ENCODE measurements around the gene SFN.
A peak's percentile ranks its signal among the peaks of the same experiment; 100 is the strongest.
"Not testable (repeated sequence)": the region's sequence is repeated elsewhere in the genome, so short reads cannot be mapped to it uniquely, and the experiment has no call there.

The SFN gene

DNA sequence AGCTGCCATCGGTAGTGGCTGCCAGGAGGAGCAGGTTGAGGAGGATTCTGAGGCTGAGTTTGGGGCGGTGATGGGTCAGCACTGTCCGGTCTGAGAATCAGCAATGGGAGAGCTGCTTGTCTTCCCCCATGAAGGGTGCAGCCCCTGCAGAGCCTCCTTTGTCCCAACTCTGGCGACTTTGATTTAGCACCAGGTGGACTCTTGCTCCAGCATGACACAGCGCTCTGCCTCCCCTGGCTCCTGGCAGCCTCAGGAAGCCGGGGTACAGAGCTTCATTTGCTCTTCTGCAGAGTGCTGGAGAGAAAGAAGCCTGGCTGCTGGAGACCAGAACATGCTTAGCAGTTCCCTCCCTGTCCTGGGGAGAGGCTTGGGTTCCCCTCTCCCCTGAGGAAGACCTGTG, 23.2 kb upstream of the SFN start:
- DNase-seq, result no peak

DNA sequence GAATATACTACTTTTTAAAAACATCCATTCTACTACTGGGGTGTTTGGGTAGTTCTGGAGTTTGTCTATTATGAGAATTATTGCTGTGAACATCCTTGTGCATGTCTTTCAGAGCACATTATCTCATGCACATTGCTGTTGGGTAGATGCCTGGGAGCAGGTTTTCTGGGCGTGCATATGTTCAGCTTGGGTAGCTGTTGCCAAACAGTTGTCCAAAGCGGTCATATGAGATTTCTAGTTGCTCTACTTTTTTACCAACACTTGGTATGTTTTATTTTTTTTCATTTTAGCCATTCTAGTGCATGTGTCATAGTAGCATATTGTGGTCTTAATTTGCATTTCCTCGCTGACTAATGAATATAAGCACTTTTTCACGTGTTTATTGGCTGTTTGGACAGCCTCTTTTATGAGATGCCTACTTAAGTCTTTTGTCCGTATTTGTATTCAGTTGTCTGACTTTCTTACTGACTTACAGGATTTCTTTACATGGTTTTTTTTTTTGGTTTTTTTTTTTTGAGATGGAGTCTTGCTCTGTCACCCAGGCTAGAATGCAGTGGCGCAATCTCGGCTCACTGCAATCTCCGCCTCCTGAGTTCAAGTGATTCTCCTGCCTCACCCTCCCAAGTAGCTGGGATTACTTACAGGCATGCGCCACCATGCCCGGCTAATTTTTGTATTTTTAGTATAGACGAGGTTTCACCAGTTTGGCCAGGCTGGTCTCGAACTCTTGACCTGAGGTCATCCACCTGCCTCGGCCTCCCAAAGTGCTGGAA, 18.3 kb upstream of the SFN start:
- no peak for DNase-seq

DNA sequence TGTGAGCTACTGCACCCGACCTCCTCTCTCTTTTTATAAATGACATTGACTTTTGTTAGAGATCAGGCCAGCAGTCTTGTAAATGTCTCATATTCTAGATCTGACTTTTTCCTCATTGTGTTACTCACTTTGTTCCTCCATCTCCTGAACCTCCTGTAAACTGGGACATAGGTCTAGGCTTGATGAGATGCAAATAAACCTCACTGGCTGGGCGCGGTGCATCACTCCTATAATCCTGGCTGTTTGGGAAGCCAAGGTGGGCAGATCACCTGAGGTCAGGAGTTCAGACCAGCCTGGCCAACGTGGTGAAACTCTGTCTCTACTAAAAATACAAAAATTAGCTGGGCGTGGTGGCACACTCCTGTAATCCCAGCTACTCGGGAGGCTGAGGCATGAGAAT, 15.1 kb upstream of the SFN start:
- DNase-seq, result not testable (repeated sequence)

- DNase-seq, result no peak
Observed at GRCh38 chr1:26848499-26848898, 14.4 kb upstream of the SFN start.

GRCh38 chr1:26848941-26849774, 13.8 kb upstream of the SFN start:
- DNase-seq, result no peak

- DNase-seq, result no peak
Observed at GRCh38 chr1:26851106-26851684, 11.8 kb upstream of the SFN start.

DNA sequence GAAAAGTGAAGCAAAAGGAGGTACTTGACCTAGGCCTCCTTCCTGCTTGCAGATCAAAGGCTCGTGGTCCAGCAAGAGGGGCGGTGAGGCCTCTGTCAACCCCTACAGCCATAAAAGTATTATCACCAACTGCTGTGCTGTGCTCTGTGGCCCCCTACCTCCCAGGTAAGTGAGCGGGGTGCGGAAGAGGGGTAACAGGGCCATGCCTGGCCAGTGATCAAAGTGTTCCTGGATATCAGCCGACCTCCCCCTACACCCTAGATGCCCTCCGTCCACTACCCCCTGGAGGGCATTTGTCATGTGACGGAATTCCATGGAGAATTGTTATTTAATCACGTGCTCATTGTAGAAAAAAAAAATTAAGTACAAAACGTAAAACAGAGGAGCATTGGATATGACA, 10.2 kb upstream of the SFN start:
- no peak for DNase-seq

DNA sequence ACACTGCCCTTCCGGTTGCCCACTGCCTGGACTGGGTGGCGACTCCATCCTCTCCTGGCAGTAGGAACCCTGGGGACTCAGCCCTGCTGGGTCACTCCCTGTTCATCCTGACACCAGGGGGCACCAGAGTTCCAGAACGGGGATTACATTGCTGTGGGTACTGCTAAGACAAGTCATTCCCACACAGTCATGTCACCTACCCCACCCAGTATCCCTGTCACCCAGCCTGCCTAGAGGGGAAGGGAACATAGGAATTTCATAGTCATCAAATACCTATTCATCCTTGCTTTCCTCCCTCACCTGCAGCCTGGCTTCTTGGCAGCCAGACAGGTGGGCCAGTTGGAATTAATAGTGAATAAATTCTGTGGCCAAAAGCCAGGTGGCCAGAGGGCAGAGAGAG, 9.8 kb upstream of the SFN start:
- DNase-seq, result peak; percentile 46

DNA sequence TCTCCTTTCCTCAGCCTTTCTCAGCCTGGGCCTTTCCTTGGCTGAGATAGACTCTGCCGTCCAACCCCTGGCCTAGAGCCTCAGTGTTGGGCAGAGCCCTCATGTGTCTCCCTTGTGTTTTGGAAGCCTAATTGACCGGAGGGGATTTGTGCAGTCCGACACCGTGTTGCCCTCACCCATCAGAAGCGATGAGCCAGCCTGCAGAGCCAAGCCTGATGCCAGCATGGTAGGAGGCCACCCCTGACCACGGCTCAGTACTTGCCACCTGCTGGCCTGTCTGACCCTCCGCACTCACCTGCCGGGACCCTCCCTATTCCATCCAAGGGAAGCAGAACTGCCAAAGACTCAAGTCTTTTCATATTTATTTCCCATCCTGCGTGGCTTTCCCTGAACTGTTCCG, 9.3 kb upstream of the SFN start:
- no peak for DNase-seq

DNA sequence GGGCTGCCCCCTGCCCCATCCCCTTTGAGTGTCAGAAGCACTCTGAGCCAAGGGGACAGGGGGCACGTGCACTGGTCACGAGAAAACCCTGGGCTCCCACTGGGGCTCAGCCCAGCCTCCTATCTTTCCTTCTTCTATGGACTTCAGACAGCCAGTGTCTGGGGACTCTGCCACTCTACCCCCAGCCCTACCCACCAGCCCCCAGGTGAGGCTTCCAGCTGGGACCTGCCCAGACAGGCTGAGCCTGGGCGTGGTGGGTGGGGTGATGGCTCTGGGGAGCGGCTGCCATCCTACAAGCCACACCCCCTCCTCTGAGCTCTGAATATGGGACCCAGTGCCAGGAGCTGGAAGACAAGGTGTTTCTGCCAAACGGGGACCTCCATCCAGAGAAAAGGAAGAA, 8.0 kb upstream of the SFN start:
- no peak for DNase-seq

DNA sequence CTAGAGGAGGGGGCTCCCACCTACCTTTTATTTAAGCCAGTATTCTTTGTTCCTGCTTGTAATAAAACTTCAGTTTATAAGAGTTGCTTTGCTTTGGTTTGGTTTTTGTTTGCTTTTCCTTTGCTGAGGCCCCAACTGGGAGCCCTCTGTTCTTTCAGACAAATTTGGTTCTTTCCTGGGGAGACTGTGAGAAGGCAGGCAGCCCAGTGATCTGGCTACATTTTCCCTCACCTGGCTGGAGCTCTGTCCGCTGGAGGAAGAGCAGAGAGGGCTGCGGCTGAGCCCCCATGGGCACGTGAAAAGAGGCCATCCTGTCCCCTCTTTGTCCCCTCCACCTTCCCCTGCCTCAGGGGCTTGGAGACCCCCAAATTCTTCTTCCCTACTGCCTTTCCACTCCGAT, 7.3 kb upstream of the SFN start:
- no peak for DNase-seq

GRCh38 chr1:26856181-26856580, 6.8 kb upstream of the SFN start:
- no peak for DNase-seq

- no peak for DNase-seq
Observed at GRCh38 chr1:26856604-26857469, 6.1 kb upstream of the SFN start.

DNA sequence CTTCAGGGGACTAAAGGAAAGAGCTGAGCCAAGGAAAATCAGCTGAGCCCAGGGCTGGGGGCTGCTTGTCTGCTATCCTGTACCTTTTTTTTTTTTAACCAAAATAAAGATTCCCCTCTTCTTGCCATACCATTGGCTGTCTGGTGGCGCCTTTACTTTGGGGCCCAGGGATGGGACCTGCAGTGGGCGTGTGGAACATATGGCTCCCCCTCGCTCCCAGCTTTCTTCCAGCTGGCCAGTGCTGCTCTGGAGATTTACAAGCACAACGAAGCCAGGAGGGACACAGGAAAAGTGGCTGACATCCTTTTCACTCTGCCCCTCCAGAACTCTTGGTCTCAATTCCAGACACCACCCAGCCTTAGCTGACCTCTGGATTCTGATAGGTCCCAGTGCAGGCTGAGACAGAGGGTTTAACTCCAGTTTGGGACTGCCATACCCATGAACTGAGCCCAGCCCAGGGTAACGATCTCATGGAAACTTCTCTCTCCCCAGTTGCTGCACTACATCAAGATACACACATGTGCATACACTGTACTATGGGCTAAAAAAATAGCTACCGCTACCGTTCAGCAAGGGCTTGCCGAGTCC, 5.4 kb upstream of the SFN start:
- no peak for DNase-seq

- no peak for DNase-seq
Observed at GRCh38 chr1:26858160-26858559, 4.8 kb upstream of the SFN start.

- DNase-seq, result no peak
Observed at GRCh38 chr1:26858891-26859640, 3.9 kb upstream of the SFN start.

- DNase-seq, result no peak
Observed at GRCh38 chr1:26861286-26861701, 1.7 kb upstream of the SFN start.

GRCh38 chr1:26861889-26862378, 1.0 kb upstream of the SFN start:
- no peak for DNase-seq

GRCh38 chr1:26863685-26864077, 732 bp downstream of the SFN start:
- DNase-seq, result no peak

- DNase-seq, result peak; percentile 89
Observed at GRCh38 chr1:26864610-26865480, 1.9 kb downstream of the SFN start.

- DNase-seq, result not testable (repeated sequence)
Observed at GRCh38 chr1:26873097-26873496, 10.1 kb downstream of the SFN start.

Data from NCI-H1048 (cell line).